WTC11 (cell line): ENCODE data around the gene SNX1. TPM values are rescaled to one million over a fixed set of nuclear protein-coding genes. Genes with fewer than 3 reads are reported as not detected.
"Not testable (repeated sequence)": the region's sequence is repeated elsewhere in the genome, so short reads cannot be mapped to it uniquely, and the experiment has no call there.

Source experiments
- ATAC-seq: fragments of 200-7000 bp; cut with Tn5 transposase; 2 replicates; pipeline ENCODE4 v1.10.0; 2021; ENCODE audit warnings: mild to moderate bottlenecking, moderate library complexity
- CTCF ChIA-PET: fragments of 300-600 bp; sonication (Branson Sonifier 250); formaldehyde crosslinking; loops from one replicate; lab custom pipeline; 2021; ENCODE audit warnings: antibody characterized with exemption; lab: Charles Lee
- POLR2A ChIA-PET: fragments of 350-600 bp; sonication (Branson Sonifier 250); formaldehyde crosslinking; loops from one replicate; lab custom pipeline; 2021; ENCODE audit warnings: antibody characterized with exemption; lab: Charles Lee
- DNase-seq: peaks from one replicate; pipeline ENCODE4 v3.0.0; 2021; ENCODE audit warnings: low spot score
- H3K27ac Mint-ChIP-seq: 2 replicates; pipeline ENCODE4 v1.8.0; 2021; ENCODE audit warnings: mixed read lengths
- H3K27me3 Mint-ChIP-seq: 2 replicates; pipeline ENCODE4 v1.8.0; 2021; ENCODE audit warnings: low read depth, mild to moderate bottlenecking, moderate library complexity, mixed read lengths
- H3K36me3 Mint-ChIP-seq: 2 replicates; pipeline ENCODE4 v1.8.0; 2021; ENCODE audit warnings: mixed read lengths
- H3K4me1 Mint-ChIP-seq: 2 replicates; pipeline ENCODE4 v1.8.0; 2022; ENCODE audit warnings: mixed read lengths
- H3K4me3 Mint-ChIP-seq: 2 replicates; pipeline ENCODE4 v1.8.0; 2021; ENCODE audit warnings: mild to moderate bottlenecking, moderate library complexity, mixed read lengths
- H3K9me3 Mint-ChIP-seq: 2 replicates; pipeline ENCODE4 v1.8.0; 2021; ENCODE audit warnings: mixed read lengths
- E2F1 ChIP-seq: sonication (generic); formaldehyde crosslinking; IDR thresholded peaks from 2 replicates; pipeline ENCODE4 v1.8.0; 2022; ENCODE audit warnings: mild to moderate bottlenecking, missing genetic modification reagents
- E2F5 ChIP-seq: sonication (generic); formaldehyde crosslinking; IDR thresholded peaks from 2 replicates; pipeline ENCODE4 v1.8.1; 2022; ENCODE audit warnings: mild to moderate bottlenecking, moderate library complexity, missing genetic modification reagents
- EMX1 ChIP-seq: fragments of 250-450 bp; sonication (Bioruptor Pico); IDR thresholded peaks from 2 replicates; pipeline ENCODE4 v1.8.0; 2021; ENCODE audit warnings: mild to moderate bottlenecking
- ERG ChIP-seq: fragments of 250-450 bp; sonication (Bioruptor Pico); IDR thresholded peaks from 2 replicates; pipeline ENCODE4 v1.8.0; 2021; ENCODE audit warnings: mild to moderate bottlenecking
- ESRRA ChIP-seq: sonication (generic); formaldehyde crosslinking; IDR thresholded peaks from 2 replicates; pipeline ENCODE4 v1.8.1; 2022; ENCODE audit warnings: mild to moderate bottlenecking, missing genetic modification reagents, borderline replicate concordance
- ETV6 ChIP-seq: sonication (generic); formaldehyde crosslinking; IDR thresholded peaks from 2 replicates; pipeline ENCODE4 v1.8.1; 2022; ENCODE audit warnings: mild to moderate bottlenecking, missing genetic modification reagents
- GRHL2 ChIP-seq: fragments of 250-450 bp; sonication (Bioruptor Pico); IDR thresholded peaks from 2 replicates; pipeline ENCODE4 v1.8.0; 2022; ENCODE audit warnings: mild to moderate bottlenecking, moderate library complexity; ENCODE audit not compliant: insufficient replicate concordance, severe bottlenecking
- MYBL2 ChIP-seq: sonication (generic); formaldehyde crosslinking; IDR thresholded peaks from 2 replicates; pipeline ENCODE4 v1.8.1; 2023; ENCODE audit warnings: mild to moderate bottlenecking, moderate library complexity, missing genetic modification reagents
- NFYB ChIP-seq: sonication (generic); formaldehyde crosslinking; conservative IDR thresholded peaks from 2 replicates; pipeline ENCODE4 v1.8.0; 2022; ENCODE audit warnings: low read depth, missing genetic modification reagents
- NR2C2 ChIP-seq: sonication (generic); formaldehyde crosslinking; IDR thresholded peaks from 2 replicates; pipeline ENCODE4 v1.8.0; 2022; ENCODE audit warnings: mild to moderate bottlenecking, missing genetic modification reagents
- PRRX2 ChIP-seq: fragments of 250-450 bp; sonication (Bioruptor Pico); IDR thresholded peaks from 2 replicates; pipeline ENCODE4 v1.8.0; 2021; ENCODE audit warnings: mild to moderate bottlenecking
- RELA ChIP-seq: sonication (generic); formaldehyde crosslinking; IDR thresholded peaks from 2 replicates; pipeline ENCODE4 v1.8.1; 2022; ENCODE audit warnings: missing genetic modification reagents, mild to moderate bottlenecking, borderline replicate concordance
- SP1 ChIP-seq: sonication (generic); formaldehyde crosslinking; conservative IDR thresholded peaks from 2 replicates; pipeline ENCODE4 v1.8.1; 2022; ENCODE audit warnings: missing genetic modification reagents
- USF2 ChIP-seq: sonication (generic); formaldehyde crosslinking; IDR thresholded peaks from 2 replicates; pipeline ENCODE4 v1.8.1; 2023; ENCODE audit warnings: mild to moderate bottlenecking, missing genetic modification reagents, moderate library complexity
- ZNF423 ChIP-seq: fragments of 250-450 bp; sonication (Bioruptor Pico); IDR thresholded peaks from 2 replicates; pipeline ENCODE4 v2.1.2; 2022; ENCODE audit warnings: mild to moderate bottlenecking, moderate library complexity
- total RNA-seq: library from RNA; stranded (reverse); gene quantifications from 3 replicates; pipeline ENCODE4 v1.2.3, GENCODE V29; 2021
- TF ChIP-seq, protein P1 (sequence below): fragments of 200-600 bp; IDR thresholded peaks from 2 replicates; pipeline ENCODE4 v1.8.0; 2022; ENCODE audit warnings: antibody characterized with exemption
- TF ChIP-seq, protein P2 (sequence below): sonication (generic); formaldehyde crosslinking; IDR thresholded peaks from 2 replicates; pipeline ENCODE4 v1.8.0; 2022; ENCODE audit warnings: mild to moderate bottlenecking, missing genetic modification reagents
- TF ChIP-seq, protein P3 (sequence below): fragments of 250-450 bp; sonication (Bioruptor Pico); IDR thresholded peaks from 2 replicates; pipeline ENCODE4 v1.9.0; 2021; ENCODE audit warnings: moderate library complexity, mild to moderate bottlenecking, inconsistent platforms, borderline replicate concordance
- TF ChIP-seq, protein P4 (sequence below): fragments of 250-450 bp; sonication (Bioruptor Pico); IDR thresholded peaks from 2 replicates; pipeline ENCODE4 v2.1.2; 2022; ENCODE audit warnings: mild to moderate bottlenecking, moderate library complexity

The SNX1 gene
- total RNA-seq, 1 experiment from 2014 or later = 65.7 TPM

GRCh38 chr15:64052925-64053491, 42.8 kb upstream of the SNX1 start (continued):
- no peak for TF ChIP-seq GRHL2 (CRISPR knock-in tag)

DNA sequence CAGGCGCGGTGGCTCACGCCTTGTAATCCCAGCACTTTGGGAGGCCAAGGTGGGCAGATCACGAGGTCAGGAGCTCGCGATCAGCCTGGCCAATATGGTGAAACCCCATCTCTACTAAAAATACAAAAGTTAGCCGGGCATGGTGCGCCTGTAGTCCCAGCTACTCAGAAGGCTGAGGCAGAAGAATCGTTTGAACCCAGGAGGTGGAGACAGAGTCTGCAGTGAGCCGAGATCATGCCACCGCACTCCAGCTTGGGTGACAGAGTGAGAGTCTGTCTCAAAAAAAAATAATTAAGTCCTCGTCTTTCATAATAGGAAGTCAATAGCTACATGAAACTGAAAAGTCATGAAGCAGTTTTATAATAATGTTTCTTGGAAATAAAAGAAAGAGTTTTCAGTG, 42.1 kb upstream of the SNX1 start:
- H3K4me3 Mint-ChIP-seq, H3K9me3 Mint-ChIP-seq, H3K4me1 Mint-ChIP-seq, DNase-seq, H3K36me3 Mint-ChIP-seq, ATAC-seq, H3K27me3 Mint-ChIP-seq, H3K27ac Mint-ChIP-seq: not testable (repeated sequence)
- CTCF ChIA-PET = interaction anchor here (1.3 to 2.3 kb wide), 2 partner anchors 108 to 302 kb away, joined by 4 to 12 read pairs; no protein-coding TSS in a partner anchor
- POLR2A ChIA-PET = interaction anchor here (0.7 kb wide), 1 partner anchor 136 kb away, joined by 3 read pairs; no protein-coding TSS in a partner anchor

DNA sequence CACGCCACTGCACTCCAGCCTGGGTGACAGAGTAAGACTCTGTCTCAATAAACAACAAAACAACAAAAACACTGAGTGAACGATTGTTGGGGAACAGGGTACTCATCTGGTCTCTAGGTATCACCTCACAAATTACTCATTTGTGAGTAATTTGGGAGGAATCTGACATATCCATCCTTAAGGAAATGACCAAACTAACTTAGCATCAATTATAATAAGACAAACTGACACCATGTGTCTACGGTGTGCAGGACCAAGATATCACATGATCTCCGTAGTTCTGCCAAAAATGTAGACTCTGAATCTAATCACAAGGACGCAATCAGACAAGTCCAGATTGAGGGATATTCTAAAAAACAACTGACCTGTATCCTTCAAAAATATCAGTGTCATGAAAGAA, 37.5 kb upstream of the SNX1 start:
- H3K4me3 Mint-ChIP-seq = no peak overlapping the region
- DNase-seq (no peak), ATAC-seq (no peak)

GRCh38 chr15:64059104-64059503, 36.7 kb upstream of the SNX1 start:
- ATAC-seq, DNase-seq, POLR2A ChIA-PET, H3K27me3 Mint-ChIP-seq, CTCF ChIA-PET, H3K4me1 Mint-ChIP-seq, H3K27ac Mint-ChIP-seq, H3K4me3 Mint-ChIP-seq, H3K9me3 Mint-ChIP-seq, H3K36me3 Mint-ChIP-seq: not testable (repeated sequence)

More for the DNA sequence above, 37.5 kb upstream of the SNX1 start:
- CTCF ChIA-PET = no interaction called here
- no peak overlapping the region for H3K27ac Mint-ChIP-seq
- H3K36me3 Mint-ChIP-seq = no peaks in the 10 kb centered on the region
- TF ChIP-seq NR2C2 (CRISPR knock-in tag) = no peak
- TF ChIP-seq, protein P1, sequence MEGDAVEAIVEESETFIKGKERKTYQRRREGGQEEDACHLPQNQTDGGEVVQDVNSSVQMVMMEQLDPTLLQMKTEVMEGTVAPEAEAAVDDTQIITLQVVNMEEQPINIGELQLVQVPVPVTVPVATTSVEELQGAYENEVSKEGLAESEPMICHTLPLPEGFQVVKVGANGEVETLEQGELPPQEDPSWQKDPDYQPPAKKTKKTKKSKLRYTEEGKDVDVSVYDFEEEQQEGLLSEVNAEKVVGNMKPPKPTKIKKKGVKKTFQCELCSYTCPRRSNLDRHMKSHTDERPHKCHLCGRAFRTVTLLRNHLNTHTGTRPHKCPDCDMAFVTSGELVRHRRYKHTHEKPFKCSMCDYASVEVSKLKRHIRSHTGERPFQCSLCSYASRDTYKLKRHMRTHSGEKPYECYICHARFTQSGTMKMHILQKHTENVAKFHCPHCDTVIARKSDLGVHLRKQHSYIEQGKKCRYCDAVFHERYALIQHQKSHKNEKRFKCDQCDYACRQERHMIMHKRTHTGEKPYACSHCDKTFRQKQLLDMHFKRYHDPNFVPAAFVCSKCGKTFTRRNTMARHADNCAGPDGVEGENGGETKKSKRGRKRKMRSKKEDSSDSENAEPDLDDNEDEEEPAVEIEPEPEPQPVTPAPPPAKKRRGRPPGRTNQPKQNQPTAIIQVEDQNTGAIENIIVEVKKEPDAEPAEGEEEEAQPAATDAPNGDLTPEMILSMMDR = no peak
- no peak for TF ChIP-seq RELA (CRISPR knock-in tag)
- no peak for TF ChIP-seq EMX1 (CRISPR knock-in tag)
- no peak for TF ChIP-seq SP1 (CRISPR knock-in tag)
- no peak for TF ChIP-seq USF2 (CRISPR knock-in tag)
- TF ChIP-seq ZNF423 = no peak
- TF ChIP-seq MYBL2 (CRISPR knock-in tag) = no peak
- TF ChIP-seq PRRX2 (CRISPR knock-in tag) = no peak
- no peak for TF ChIP-seq NFYB (CRISPR knock-in tag)
- TF ChIP-seq ETV6 (CRISPR knock-in tag) = no peak
- no peak for TF ChIP-seq E2F5 (CRISPR knock-in tag)
- TF ChIP-seq, protein P2, sequence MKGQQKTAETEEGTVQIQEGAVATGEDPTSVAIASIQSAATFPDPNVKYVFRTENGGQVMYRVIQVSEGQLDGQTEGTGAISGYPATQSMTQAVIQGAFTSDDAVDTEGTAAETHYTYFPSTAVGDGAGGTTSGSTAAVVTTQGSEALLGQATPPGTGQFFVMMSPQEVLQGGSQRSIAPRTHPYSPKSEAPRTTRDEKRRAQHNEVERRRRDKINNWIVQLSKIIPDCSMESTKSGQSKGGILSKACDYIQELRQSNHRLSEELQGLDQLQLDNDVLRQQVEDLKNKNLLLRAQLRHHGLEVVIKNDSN = no peak
- no peak for TF ChIP-seq ERG (CRISPR knock-in tag)
- TF ChIP-seq, protein P3, sequence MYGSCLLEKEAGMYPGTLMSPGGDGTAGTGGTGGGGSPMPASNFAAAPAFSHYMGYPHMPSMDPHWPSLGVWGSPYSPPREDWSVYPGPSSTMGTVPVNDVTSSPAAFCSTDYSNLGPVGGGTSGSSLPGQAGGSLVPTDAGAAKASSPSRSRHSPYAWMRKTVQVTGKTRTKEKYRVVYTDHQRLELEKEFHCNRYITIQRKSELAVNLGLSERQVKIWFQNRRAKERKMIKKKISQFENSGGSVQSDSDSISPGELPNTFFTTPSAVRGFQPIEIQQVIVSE (CRISPR knock-in tag) = no peak
- TF ChIP-seq, protein P4, sequence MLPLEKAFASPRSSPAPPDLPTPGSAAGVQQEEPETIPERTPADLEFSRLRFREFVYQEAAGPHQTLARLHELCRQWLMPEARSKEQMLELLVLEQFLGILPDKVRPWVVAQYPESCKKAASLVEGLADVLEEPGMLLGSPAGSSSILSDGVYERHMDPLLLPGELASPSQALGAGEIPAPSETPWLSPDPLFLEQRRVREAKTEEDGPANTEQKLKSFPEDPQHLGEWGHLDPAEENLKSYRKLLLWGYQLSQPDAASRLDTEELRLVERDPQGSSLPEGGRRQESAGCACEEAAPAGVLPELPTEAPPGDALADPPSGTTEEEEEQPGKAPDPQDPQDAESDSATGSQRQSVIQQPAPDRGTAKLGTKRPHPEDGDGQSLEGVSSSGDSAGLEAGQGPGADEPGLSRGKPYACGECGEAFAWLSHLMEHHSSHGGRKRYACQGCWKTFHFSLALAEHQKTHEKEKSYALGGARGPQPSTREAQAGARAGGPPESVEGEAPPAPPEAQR (CRISPR knock-in tag) = no peak
- TF ChIP-seq ESRRA (CRISPR knock-in tag) = no peak
- TF ChIP-seq E2F1 (CRISPR knock-in tag) = no peak
- TF ChIP-seq, all 79 proteins: peak for 0
- Mint-ChIP-seq H3K27me3 (no peaks in the 10 kb centered on the region), H3K9me3 (peaks cover 6% of the 10 kb centered on the region; the same call in 1 of the 2 replicates), H3K4me1 (no peaks in the 10 kb centered on the region)
- POLR2A ChIA-PET = no interaction called here
